ENCODE data around the gene PEAK3.
A peak's percentile ranks its signal among the peaks of the same experiment; 100 is the strongest.
"Not testable (repeated sequence)": the region's sequence is repeated elsewhere in the genome, so short reads cannot be mapped to it uniquely, and the experiment has no call there.

The PEAK3 gene

GRCh38 chr19:2283835-2284507 is 2.0 kb upstream of the PEAK3 start:
- Histone ChIP-seq H3K9me3 (replicated peaks; ENCODE audit: low read length) (no peaks in the 10 kb centered on the region), H3K4me1 (ENCODE audit: control insufficient read depth, insufficient read depth, low read length) (peaks cover 8% of the 10 kb centered on the region), H3K4me3 (ENCODE audit: low read length) (no peak overlapping the region), H3K4me2 (ENCODE audit: low read length) (no peak overlapping the region), H3K9ac (ENCODE audit: low read depth, low read length) (no peak overlapping the region), H3K36me3 (ENCODE audit: insufficient read depth, low read length) (no peaks in the 10 kb centered on the region), H3K27me3 (ENCODE audit: control insufficient read depth, insufficient read depth, low read length) (peaks cover 12% of the 10 kb centered on the region)

GRCh38 chr19:2282862-2283237 is 875 bp upstream of the PEAK3 start:
- H3K4me3 ChIP-seq (ENCODE audit: low read length), result no peak overlapping the region
- H3K4me1 ChIP-seq (ENCODE audit: control insufficient read depth, insufficient read depth, low read length), result peaks cover 8% of the 10 kb centered on the region
- peaks cover 2% of the 10 kb centered on the region for H3K27me3 ChIP-seq (ENCODE audit: control insufficient read depth, insufficient read depth, low read length)
- no peak overlapping the region for H3K9ac ChIP-seq (ENCODE audit: low read depth, low read length)
- no peak overlapping the region for H3K4me2 ChIP-seq (ENCODE audit: low read length)
- H3K9me3 ChIP-seq (replicated peaks; ENCODE audit: low read length), result no peaks in the 10 kb centered on the region
- no peaks in the 10 kb centered on the region for H3K36me3 ChIP-seq (ENCODE audit: insufficient read depth, low read length)

DNA sequence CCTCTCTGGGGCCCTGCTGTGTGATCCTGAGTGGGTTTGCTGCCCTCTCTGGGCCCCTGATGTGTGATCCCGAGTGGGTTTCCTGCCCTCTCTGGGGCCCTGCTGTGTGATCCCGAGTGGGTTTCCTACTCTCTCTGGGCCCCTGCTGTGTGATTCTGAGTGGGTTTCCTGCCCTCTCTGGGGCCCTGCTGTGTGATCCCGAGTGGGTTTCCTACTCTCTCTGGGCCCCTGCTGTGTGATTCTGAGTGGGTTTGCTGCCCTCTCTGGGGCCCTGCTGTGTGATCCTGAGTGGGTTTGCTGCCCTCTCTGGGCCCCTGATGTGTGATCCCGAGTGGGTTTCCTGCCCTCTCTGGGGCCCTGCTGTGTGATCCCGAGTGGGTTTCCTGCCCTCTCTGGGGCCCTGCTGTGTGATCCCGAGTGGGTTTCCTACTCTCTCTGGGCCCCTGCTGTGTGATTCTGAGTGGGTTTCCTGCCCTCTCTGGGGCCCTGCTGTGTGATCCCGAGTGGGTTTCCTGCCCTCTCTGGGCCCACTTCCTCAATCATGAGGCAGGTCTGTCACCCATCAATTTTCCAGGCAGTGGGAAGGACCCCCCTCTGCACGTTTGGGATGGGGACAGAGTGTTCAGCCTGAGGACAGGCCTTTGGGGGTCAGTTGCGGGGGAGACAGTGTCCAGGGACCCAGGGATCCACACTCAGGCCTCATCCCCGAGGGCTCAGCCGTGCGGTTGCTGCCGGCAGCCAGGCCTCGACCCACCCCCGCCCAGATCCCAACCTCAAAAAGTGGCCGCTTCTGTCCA is 512 bp downstream of the PEAK3 start:
- H3K27me3 ChIP-seq (ENCODE audit: control insufficient read depth, insufficient read depth, low read length); H3K9ac ChIP-seq (ENCODE audit: low read depth, low read length); H3K4me1 ChIP-seq (ENCODE audit: control insufficient read depth, insufficient read depth, low read length); H3K4me3 ChIP-seq (ENCODE audit: low read length); H3K9me3 ChIP-seq (replicated peaks; ENCODE audit: low read length); H3K36me3 ChIP-seq (ENCODE audit: insufficient read depth, low read length): not testable (repeated sequence)
- H3K4me2 ChIP-seq (ENCODE audit: low read length), result peak overlapping the region; percentile 45

DNA sequence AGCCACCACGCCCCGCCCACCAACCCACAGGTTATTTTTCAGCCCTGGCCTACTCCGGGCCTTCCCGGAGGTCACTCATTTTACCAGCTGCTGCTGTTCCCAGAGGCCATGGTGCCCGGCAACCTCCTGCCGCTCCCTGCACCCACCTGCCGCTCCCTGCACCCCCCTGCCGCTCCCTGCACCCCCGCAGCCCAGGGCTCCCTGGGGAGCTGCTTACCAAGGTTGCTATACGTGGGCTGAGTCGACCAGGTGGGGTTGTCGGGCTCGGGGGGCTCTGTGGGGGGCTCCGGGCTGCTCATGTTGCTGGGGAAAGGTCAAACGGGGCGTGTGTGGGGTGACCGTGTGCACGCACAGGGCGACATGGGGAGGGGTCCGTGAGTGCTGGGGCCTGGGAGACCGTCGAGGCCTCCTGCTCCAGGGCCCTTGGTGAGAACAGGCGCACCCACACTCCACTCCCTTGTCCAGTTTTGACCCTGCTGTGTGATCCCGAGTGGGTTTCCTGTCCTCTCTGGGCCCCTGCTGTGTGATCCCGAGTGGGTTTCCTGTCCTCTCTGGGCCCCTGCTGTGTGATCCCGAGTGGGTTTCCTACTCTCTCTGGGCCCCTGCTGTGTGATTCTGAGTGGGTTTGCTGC is 1.2 kb downstream of the PEAK3 start:
- H3K4me3 ChIP-seq (ENCODE audit: low read length), result no peak overlapping the region
- no peaks in the 10 kb centered on the region for H3K27me3 ChIP-seq (ENCODE audit: control insufficient read depth, insufficient read depth, low read length)
- no peak overlapping the region for H3K4me2 ChIP-seq (ENCODE audit: low read length)
- H3K9me3 ChIP-seq (replicated peaks; ENCODE audit: low read length), result no peaks in the 10 kb centered on the region
- peaks cover under 1% of the 10 kb centered on the region for H3K36me3 ChIP-seq (ENCODE audit: insufficient read depth, low read length)
- peaks cover 14% of the 10 kb centered on the region for H3K4me1 ChIP-seq (ENCODE audit: control insufficient read depth, insufficient read depth, low read length)
- H3K9ac ChIP-seq (ENCODE audit: low read depth, low read length), result no peak overlapping the region

- Histone ChIP-seq H3K27me3 (ENCODE audit: control insufficient read depth, insufficient read depth, low read length) (no peaks in the 10 kb centered on the region), H3K4me3 (ENCODE audit: low read length) (no peak overlapping the region), H3K9ac (ENCODE audit: low read depth, low read length) (no peak overlapping the region), H3K4me2 (ENCODE audit: low read length) (no peak overlapping the region), H3K4me1 (ENCODE audit: control insufficient read depth, insufficient read depth, low read length) (peaks cover 30% of the 10 kb centered on the region), H3K36me3 (ENCODE audit: insufficient read depth, low read length) (peaks cover 14% of the 10 kb centered on the region), H3K9me3 (replicated peaks; ENCODE audit: low read length) (no peaks in the 10 kb centered on the region)
Observed at GRCh38 chr19:2278459-2279158, 3.4 kb downstream of the PEAK3 start.

- H3K27me3 ChIP-seq (ENCODE audit: control insufficient read depth, insufficient read depth, low read length), result no peaks in the 10 kb centered on the region
- H3K4me1 ChIP-seq (ENCODE audit: control insufficient read depth, insufficient read depth, low read length), result peaks cover 42% of the 10 kb centered on the region
- no peak overlapping the region for H3K4me3 ChIP-seq (ENCODE audit: low read length)
- H3K9me3 ChIP-seq (replicated peaks; ENCODE audit: low read length), result no peaks in the 10 kb centered on the region
- peaks cover 25% of the 10 kb centered on the region for H3K36me3 ChIP-seq (ENCODE audit: insufficient read depth, low read length)
- H3K9ac ChIP-seq (ENCODE audit: low read depth, low read length), result no peak overlapping the region
- no peak overlapping the region for H3K4me2 ChIP-seq (ENCODE audit: low read length)
Observed at GRCh38 chr19:2277138-2277537, 4.8 kb downstream of the PEAK3 start.

DNA sequence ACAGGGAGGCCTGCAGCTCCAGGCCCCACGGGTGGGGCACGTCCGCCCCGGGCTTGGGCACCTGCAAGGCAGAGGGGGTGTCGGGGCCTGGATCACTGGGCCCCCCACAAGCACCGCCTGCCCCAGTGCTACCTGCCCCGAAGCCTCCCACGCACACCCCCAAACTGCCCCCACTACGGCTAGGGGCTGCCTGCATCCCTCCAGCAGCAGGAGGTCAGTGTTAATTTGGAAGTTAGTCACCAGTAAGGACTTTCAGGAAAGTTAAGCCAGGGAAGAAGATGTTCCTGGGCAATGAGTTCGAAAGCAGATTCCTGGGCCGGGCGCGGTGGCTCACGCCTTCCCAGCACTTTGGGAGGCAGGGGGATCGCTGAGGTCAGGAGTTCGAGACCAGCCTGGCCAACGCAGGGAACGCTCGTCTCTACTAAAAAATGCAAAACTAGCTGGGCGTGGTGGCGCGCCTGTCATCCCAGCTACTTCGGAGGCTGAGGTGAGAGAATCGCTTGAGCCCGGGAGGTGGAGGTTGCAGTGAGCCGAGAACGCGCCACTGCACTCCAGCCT is 5.5 kb downstream of the PEAK3 start:
- H3K4me2 ChIP-seq (ENCODE audit: low read length), result no peak overlapping the region
- H3K9ac ChIP-seq (ENCODE audit: low read depth, low read length), result no peak overlapping the region
- no peak overlapping the region for H3K4me3 ChIP-seq (ENCODE audit: low read length)
- H3K4me1 ChIP-seq (ENCODE audit: control insufficient read depth, insufficient read depth, low read length), result peaks cover 41% of the 10 kb centered on the region
- no peaks in the 10 kb centered on the region for H3K27me3 ChIP-seq (ENCODE audit: control insufficient read depth, insufficient read depth, low read length)
- H3K36me3 ChIP-seq (ENCODE audit: insufficient read depth, low read length), result peaks cover 30% of the 10 kb centered on the region
- no peaks in the 10 kb centered on the region for H3K9me3 ChIP-seq (replicated peaks; ENCODE audit: low read length)

- H3K9ac ChIP-seq (ENCODE audit: low read depth, low read length), result no peak overlapping the region
- H3K4me3 ChIP-seq (ENCODE audit: low read length), result no peak overlapping the region
- peak overlapping the region; percentile 38 for H3K4me2 ChIP-seq (ENCODE audit: low read length)
- peaks cover 37% of the 10 kb centered on the region for H3K36me3 ChIP-seq (ENCODE audit: insufficient read depth, low read length)
- no peaks in the 10 kb centered on the region for H3K27me3 ChIP-seq (ENCODE audit: control insufficient read depth, insufficient read depth, low read length)
- no peaks in the 10 kb centered on the region for H3K9me3 ChIP-seq (replicated peaks; ENCODE audit: low read length)
- peaks cover 41% of the 10 kb centered on the region for H3K4me1 ChIP-seq (ENCODE audit: control insufficient read depth, insufficient read depth, low read length)
Observed at GRCh38 chr19:2275588-2276428, 6.2 kb downstream of the PEAK3 start.

DNA sequence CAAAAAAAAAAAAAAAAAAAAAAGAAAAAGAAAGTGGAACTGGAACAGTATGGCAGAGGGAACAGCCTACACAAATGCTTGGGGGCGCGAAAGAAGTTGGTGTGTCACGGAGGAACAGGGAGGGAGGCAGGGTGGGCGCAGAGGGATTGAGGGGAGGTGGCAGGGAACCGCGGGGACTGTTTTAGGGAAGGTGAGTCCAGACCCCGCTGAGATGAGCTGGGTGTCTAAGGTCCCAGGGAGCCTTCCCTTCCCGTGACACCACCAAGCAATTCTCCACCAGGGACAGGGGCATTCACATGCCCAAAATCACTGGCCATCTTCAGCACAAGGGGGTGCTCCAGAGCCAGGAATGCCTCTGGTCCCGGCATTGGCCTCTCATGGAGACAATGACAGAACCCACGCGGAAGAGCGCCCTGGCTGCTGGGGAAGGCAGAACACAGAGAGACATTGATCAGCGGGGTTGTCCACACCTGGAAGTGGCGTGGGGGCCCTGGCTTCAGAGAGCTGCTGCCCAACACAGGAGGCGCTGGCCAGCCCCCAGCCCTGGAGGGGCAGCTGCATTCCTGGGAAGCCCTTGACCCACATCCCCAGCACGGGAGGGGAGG is 6.9 kb downstream of the PEAK3 start:
- H3K27me3 ChIP-seq (ENCODE audit: control insufficient read depth, insufficient read depth, low read length), result no peaks in the 10 kb centered on the region
- H3K4me2 ChIP-seq (ENCODE audit: low read length), result peak overlapping the region; percentile 38
- peaks cover 41% of the 10 kb centered on the region for H3K36me3 ChIP-seq (ENCODE audit: insufficient read depth, low read length)
- no peaks in the 10 kb centered on the region for H3K9me3 ChIP-seq (replicated peaks; ENCODE audit: low read length)
- peaks cover 41% of the 10 kb centered on the region for H3K4me1 ChIP-seq (ENCODE audit: control insufficient read depth, insufficient read depth, low read length)
- no peak overlapping the region for H3K9ac ChIP-seq (ENCODE audit: low read depth, low read length)
- H3K4me3 ChIP-seq (ENCODE audit: low read length), result no peak overlapping the region

DNA sequence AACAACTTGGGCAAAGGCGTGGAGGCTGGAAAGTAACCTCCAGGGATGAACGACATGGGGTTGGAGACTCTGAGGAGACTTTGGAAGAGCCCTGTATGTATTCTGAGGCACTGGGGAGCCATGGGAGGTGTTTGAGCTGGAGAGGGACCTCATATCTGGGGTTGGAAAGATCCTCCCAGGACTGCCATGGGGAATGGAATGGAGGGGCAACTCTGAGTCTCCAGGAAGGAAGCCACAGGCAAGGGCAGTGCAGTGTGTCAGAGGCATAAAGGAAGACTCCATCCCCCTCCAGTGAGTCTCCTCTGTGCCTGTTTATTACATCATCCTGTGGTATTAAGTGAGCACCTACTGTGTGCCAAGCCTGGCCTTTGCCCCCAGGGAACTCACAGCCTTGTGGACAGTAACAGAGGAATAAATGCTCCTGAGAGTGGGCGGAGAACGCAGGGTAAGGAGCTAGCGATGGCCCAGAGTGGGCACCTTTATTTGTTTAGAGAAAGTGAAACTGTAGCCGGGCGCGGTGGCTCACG is 7.7 kb downstream of the PEAK3 start:
- Histone ChIP-seq H3K9me3 (replicated peaks; ENCODE audit: low read length) (no peaks in the 10 kb centered on the region), H3K27me3 (ENCODE audit: control insufficient read depth, insufficient read depth, low read length) (no peaks in the 10 kb centered on the region), H3K36me3 (ENCODE audit: insufficient read depth, low read length) (peaks cover 44% of the 10 kb centered on the region), H3K4me2 (ENCODE audit: low read length) (peak overlapping the region; percentile 88), H3K4me1 (ENCODE audit: control insufficient read depth, insufficient read depth, low read length) (peaks cover 41% of the 10 kb centered on the region), H3K4me3 (ENCODE audit: low read length) (peak overlapping the region; percentile 40), H3K9ac (ENCODE audit: low read depth, low read length) (peak overlapping the region; percentile 61)

All from skeletal muscle satellite cell (primary cell).